H1 (cell line): ENCODE data around the gene GIPC2. TPM values are rescaled to one million over a fixed set of nuclear protein-coding genes. Genes with fewer than 3 reads are reported as not detected.
A peak's percentile ranks its signal among the peaks of the same experiment; 100 is the strongest.

ENCODE experiments used
- CTCF ChIA-PET: fragments of 300-600 bp; sonication (Branson Sonifier 250); formaldehyde crosslinking; loops from one replicate; lab custom pipeline; 2021; ENCODE audit not compliant: partially characterized antibody; lab: Charles Lee
- POLR2A ChIA-PET: fragments of 300-600 bp; sonication (Branson Sonifier 250); formaldehyde crosslinking; loops from one replicate; lab custom pipeline; 2021; ENCODE audit warnings: inconsistent platforms; ENCODE audit not compliant: partially characterized antibody; lab: Charles Lee
- DNase-seq, 2 experiments: peaks; one replicate each; pipeline versions ENCODE4 v3.0.0 to v3.0.0-alpha.2; 2010 to 2022; ENCODE audit warnings: low spot score in 2 of 2, low read depth in 1 of 2, mixed read lengths in 1 of 2
- FAIRE-seq: peaks from 2 replicates; lab custom pipeline; 2011; peaks lifted over from hg19 to GRCh38; lab: Jason Lieb, UNC
- H2AFZ ChIP-seq: 2 replicates; pipeline ENCODE4 v1.8.1; 2012; ENCODE audit warnings: low read length, inconsistent platforms
- H2AK5ac ChIP-seq: 2 replicates; pipeline ENCODE4 v1.6.1; 2013; ENCODE audit warnings: low read depth, low read length
- H2BK120ac ChIP-seq: replicated peaks from 2 replicates; pipeline ENCODE3; 2013; ENCODE audit warnings: low read depth, low read length, inconsistent platforms
- H2BK12ac ChIP-seq: 2 replicates; pipeline ENCODE4 v1.6.1; 2013; ENCODE audit warnings: low read depth, low read length
- H2BK15ac ChIP-seq: 2 replicates; pipeline ENCODE4 v1.6.1; 2013; ENCODE audit warnings: low read length
- H2BK20ac ChIP-seq: 2 replicates; pipeline ENCODE4 v1.6.1; 2013; ENCODE audit warnings: low read length
- H2BK5ac ChIP-seq: 2 replicates; pipeline ENCODE4 v1.6.1; 2013; ENCODE audit warnings: low read depth, low read length
- H3K14ac ChIP-seq: 2 replicates; pipeline ENCODE4 v1.6.1; 2013; ENCODE audit warnings: inconsistent platforms; ENCODE audit not compliant: insufficient read length
- H3K18ac ChIP-seq: 2 replicates; pipeline ENCODE4 v1.6.1; 2013; ENCODE audit warnings: low read length; ENCODE audit errors: extremely low read depth
- H3K23ac ChIP-seq: 2 replicates; pipeline ENCODE4 v1.6.1; 2013; ENCODE audit warnings: inconsistent platforms; ENCODE audit not compliant: insufficient read length
- H3K23me2 ChIP-seq: 2 replicates; pipeline ENCODE4 v1.6.1; 2013; ENCODE audit warnings: low read depth, low read length
- H3K27ac ChIP-seq: 2 replicates; pipeline ENCODE4 v1.6.1; 2011; ENCODE audit warnings: low read depth, low read length, inconsistent platforms
- H3K27me3 ChIP-seq, 4 experiments: replicated peaks in 1 of 4; 1 replicate in 1 of 4; 2 replicates in 3 of 4; pipeline versions ENCODE4 v1.6.1 to v1.8.1; 2011 to 2013; ENCODE audit warnings: low read length in 3 of 4, mild to moderate bottlenecking in 3 of 4, inconsistent platforms in 2 of 4, mixed read lengths in 2 of 4, moderate library complexity in 1 of 4; ENCODE audit not compliant: control insufficient read depth in 3 of 4, insufficient read depth in 3 of 4; ENCODE audit errors: extremely low read depth in 1 of 4
- H3K36me3 ChIP-seq, 4 experiments: 2 replicates each; pipeline versions ENCODE4 v1.6.1 to v1.8.1; 2011 to 2013; ENCODE audit warnings: mild to moderate bottlenecking in 4 of 4, low read length in 3 of 4, moderate library complexity in 2 of 4, control low read depth in 1 of 4, inconsistent platforms in 1 of 4; ENCODE audit not compliant: insufficient read depth in 4 of 4, control insufficient read depth in 2 of 4
- H3K4ac ChIP-seq: replicated peaks from 2 replicates; pipeline ENCODE3; 2013; ENCODE audit warnings: low read length, low read depth, mixed read lengths, inconsistent platforms; ENCODE audit not compliant: insufficient read length
- H3K4me1 ChIP-seq, 4 experiments: replicated peaks in 1 of 4; 1 replicate in 1 of 4; 2 replicates in 3 of 4; pipeline versions ENCODE4 v1.6.1 to v1.8.1; 2011 to 2013; ENCODE audit warnings: low read length in 3 of 4, inconsistent platforms in 2 of 4, mixed read lengths in 1 of 4; ENCODE audit not compliant: insufficient read depth in 4 of 4, control insufficient read depth in 3 of 4
- H3K4me2 ChIP-seq, 2 experiments: 2 replicates each; pipeline versions ENCODE4 v1.6.1 to v1.8.1; 2011 to 2013; ENCODE audit warnings: low read depth in 2 of 2, low read length in 2 of 2, control low read depth in 1 of 2, inconsistent platforms in 1 of 2, mild to moderate bottlenecking in 1 of 2; ENCODE audit not compliant: insufficient read depth in 1 of 2
- H3K4me3 ChIP-seq, 4 experiments: fragments of 200-600, 300-600 bp in 1 of 4; sonication (generic), shearing (Covaris generic), sonication (Bioruptor Twin) in 1 of 4; 2 replicates each; pipeline versions ENCODE4 v1.5.1 to v1.8.1; 2011 to 2016; ENCODE audit warnings: low read length in 4 of 4, low read depth in 3 of 4, control low read depth in 2 of 4, inconsistent platforms in 2 of 4, mild to moderate bottlenecking in 2 of 4, mixed read lengths in 1 of 4, moderate library complexity in 1 of 4; ENCODE audit not compliant: insufficient read depth in 2 of 4; ENCODE audit errors: extremely low read depth in 1 of 4
- H3K56ac ChIP-seq: replicated peaks from 2 replicates; pipeline ENCODE3; 2013; ENCODE audit warnings: low read depth, mild to moderate bottlenecking, mixed read lengths, low read length, inconsistent platforms; ENCODE audit not compliant: insufficient read length
- H3K79me1 ChIP-seq: 2 replicates; pipeline ENCODE4 v1.6.1; 2013; ENCODE audit warnings: low read depth, low read length, control low read depth
- H3K79me2 ChIP-seq, 2 experiments: 2 replicates each; pipeline versions ENCODE4 v1.6.1 to v1.8.1; 2012 to 2013; ENCODE audit warnings: low read length in 2 of 2, mild to moderate bottlenecking in 2 of 2, inconsistent platforms in 1 of 2; ENCODE audit not compliant: insufficient read depth in 2 of 2, control insufficient read depth in 1 of 2
- H3K9ac ChIP-seq, 4 experiments: replicated peaks in 1 of 4; 1 replicate in 1 of 4; 2 replicates in 3 of 4; pipeline versions ENCODE4 v1.6.1 to v1.8.1; 2011 to 2013; ENCODE audit warnings: low read depth in 3 of 4, low read length in 3 of 4, control low read depth in 2 of 4, mild to moderate bottlenecking in 2 of 4, moderate library complexity in 2 of 4, inconsistent platforms in 1 of 4; ENCODE audit errors: extremely low read depth in 1 of 4
- H3K9me3 ChIP-seq, 2 experiments: 2 replicates each; pipeline versions ENCODE4 v1.6.1 to v1.8.1; 2012 to 2013; ENCODE audit warnings: mild to moderate bottlenecking in 2 of 2, moderate library complexity in 2 of 2, control low read depth in 1 of 2, inconsistent platforms in 1 of 2, low read depth in 1 of 2, low read length in 1 of 2, mixed read lengths in 1 of 2; ENCODE audit not compliant: insufficient read depth in 2 of 2
- H4K20me1 ChIP-seq, 2 experiments: replicated peaks in 1 of 2; 2 replicates each; pipeline versions ENCODE3 to v1.8.1; 2011 to 2013; ENCODE audit warnings: inconsistent platforms in 2 of 2, low read length in 2 of 2, mild to moderate bottlenecking in 1 of 2; ENCODE audit not compliant: insufficient read depth in 2 of 2, control insufficient read depth in 1 of 2
- H4K5ac ChIP-seq: 2 replicates; pipeline ENCODE4 v1.6.1; 2013; ENCODE audit warnings: low read length, low read depth, mixed read lengths, inconsistent platforms; ENCODE audit not compliant: insufficient read length
- H4K8ac ChIP-seq: 2 replicates; pipeline ENCODE4 v1.8.0; 2013; ENCODE audit warnings: mild to moderate bottlenecking, moderate library complexity, low read length, inconsistent platforms; ENCODE audit not compliant: insufficient read depth; ENCODE audit errors: extremely low read depth
- H4K91ac ChIP-seq: replicated peaks from 2 replicates; pipeline ENCODE3; 2013; ENCODE audit warnings: low read length, mixed read lengths, inconsistent platforms; ENCODE audit not compliant: insufficient read length
- CTBP2 ChIP-seq: IDR thresholded peaks from 2 replicates; pipeline ENCODE4 v1.7.0; 2011; ENCODE audit warnings: borderline replicate concordance, mild to moderate bottlenecking, moderate library complexity, mixed read lengths, low read length; ENCODE audit not compliant: insufficient read depth, insufficient read length
- CTCF ChIP-seq, 3 experiments: IDR thresholded peaks; 1 replicate in 2 of 3; 2 replicates in 1 of 3; pipeline versions ENCODE4 v1.5.1 to v1.6.1; 2011; ENCODE audit warnings: low read length in 3 of 3, mild to moderate bottlenecking in 3 of 3, inconsistent platforms in 2 of 3, low read depth in 1 of 3, moderate library complexity in 1 of 3; ENCODE audit not compliant: insufficient read depth in 1 of 3; ENCODE audit errors: control extremely low read depth in 1 of 3
- JUND ChIP-seq: IDR thresholded peaks from 2 replicates; pipeline ENCODE4 v1.6.1; 2011; ENCODE audit warnings: mild to moderate bottlenecking, improper control_type of control experiment, low read length
- POLR2AphosphoS5 ChIP-seq: IDR thresholded peaks from 2 replicates; pipeline ENCODE4 v1.6.1; 2011; ENCODE audit warnings: low read depth, low read length
- TAF1 ChIP-seq: IDR thresholded peaks from 2 replicates; pipeline ENCODE4 v1.6.1; 2011; ENCODE audit warnings: mild to moderate bottlenecking, low read depth, low read length
- WGBS, 2 experiments: shearing (Covaris generic) in 1 of 2; methylation state at CpG; one replicate each; pipeline versions ENCODE4 v1.1.6 to v1.1.7; 2013 to 2015; ENCODE audit warnings: low lambda C conversion rate in 2 of 2, mixed read lengths in 2 of 2, inconsistent platforms in 1 of 2, low coverage in 1 of 2, missing lambda C conversion rate in 1 of 2; ENCODE audit not compliant: insufficient replicate concordance in 2 of 2, insufficient coverage in 1 of 2, insufficient read length in 1 of 2; ENCODE audit errors: extremely low coverage in 1 of 2, missing lambda C conversion rate in 1 of 2; 5-methylcytosine and 5-hydroxymethylcytosine counted together
- polyA plus RNA-seq, 7 experiments: library from polyadenylated mRNA; depleted of rRNA in 3 of 7; stranded (reverse) in 5 of 7; unstranded in 2 of 7; fragments of >200 nt in 5 of 7; fragments of 200-250 nt in 2 of 7; gene quantifications; 1 replicate in 5 of 7; 2 replicates in 1 of 7; 4 replicates in 1 of 7; pipeline versions ENCODE4 v1.2.1 to v1.2.3, GENCODE V29; 2011 to 2013; ENCODE audit warnings: missing spikeins in 2 of 7, mixed read lengths in 2 of 7
- total RNA-seq: library from RNA; stranded (reverse); fragmentation: NEBNext Ultra II Directional; extraction: Animal tissue kit (Norgen Biotek cat#: 25700); gene quantifications from 2 replicates; pipeline ENCODE4 v1.2.1, GENCODE V29; 2021

The GIPC2 gene
- total and polyA plus RNA-seq, 2 of the 8 experiments (the other 6 are each of a cell fraction or from before 2014, with no cell fraction given): 0.29 to 0.69 TPM

- Histone ChIP-seq H2AK5ac (no peak overlapping the region), H3K27me3 (no peaks in the 10 kb centered on the region), H4K8ac (no peak overlapping the region), H3K14ac (no peak overlapping the region), H2BK5ac (no peak overlapping the region), H3K79me2 (no peaks in the 10 kb centered on the region), H2AFZ (no peak overlapping the region), H2BK120ac (no peak overlapping the region), H3K4me1 (no peaks in the 10 kb centered on the region), H3K18ac (no peak overlapping the region), H3K9me3 (no peaks in the 10 kb centered on the region), H3K9ac (no peak overlapping the region), H4K5ac (no peak overlapping the region), H2BK20ac (no peak overlapping the region), H3K27ac (no peak overlapping the region), H3K23me2 (no peaks in the 10 kb centered on the region), H3K79me1 (no peaks in the 10 kb centered on the region), H3K23ac (no peak overlapping the region), H3K36me3 (no peaks in the 10 kb centered on the region)
- DNase-seq: no peak
- 83% methylated on average over 4 of the region's 4 CpGs; no CpG with 5 or more reads in 1 of the 2 experiments for WGBS, 2 experiments
- TF ChIP-seq POLR2AphosphoS5 (no peak), TAF1 (no peak), CTBP2 (no peak), JUND (no peak), CTCF (IDR thresholded peaks at IDR 0.05; ENCODE audit: control extremely low read depth in 1 of 3, insufficient read depth in 1 of 3, low read depth in 1 of 3, low read length in 3 of 3) (peak in 1 of 3 experiments; percentile 14; a peak in 1 of 4 replicates)
- TF ChIP-seq, all 59 proteins: peak for 1
- FAIRE-seq: no peak
- no peak overlapping the region for H3K4me2 ChIP-seq
- POLR2A ChIA-PET: interaction anchor here (1.3 to 2.1 kb wide), 2 partner anchors 10 to 56 kb away, joined by 4 to 5 read pairs; partner anchors contain the start of gene DNAJB4
- no peak overlapping the region for H3K4me3 ChIP-seq
- CTCF ChIA-PET: interaction anchor here (0.9 to 1.7 kb wide), 7 partner anchors 8 to 82 kb away, joined by 3 to 12 read pairs (median 3); partner anchors contain the start of genes FUBP1 and GIPC2
- H3K4ac ChIP-seq: no peak overlapping the region
- H4K20me1 ChIP-seq: no peaks in the 10 kb centered on the region
- no peak overlapping the region for H2BK12ac ChIP-seq
- H2BK15ac ChIP-seq: no peak overlapping the region
- H3K56ac ChIP-seq: no peak overlapping the region
- H4K91ac ChIP-seq: no peak overlapping the region
Measured at GRCh38 chr1:78060857-78061563, 15.2 kb downstream of the GIPC2 start.
